ENCODE data around the gene ACBD4. TPM values are rescaled to one million over a fixed set of nuclear protein-coding genes. Genes with fewer than 3 reads are reported as not detected.
A peak's percentile ranks its signal among the peaks of the same experiment; 100 is the strongest.

The ACBD4 gene
- total and polyA plus RNA-seq, 2 of the 13 experiments (the other 11 are each of a cell fraction or from before 2014, with no cell fraction given), result 16.1 to 26.9 TPM

DNA sequence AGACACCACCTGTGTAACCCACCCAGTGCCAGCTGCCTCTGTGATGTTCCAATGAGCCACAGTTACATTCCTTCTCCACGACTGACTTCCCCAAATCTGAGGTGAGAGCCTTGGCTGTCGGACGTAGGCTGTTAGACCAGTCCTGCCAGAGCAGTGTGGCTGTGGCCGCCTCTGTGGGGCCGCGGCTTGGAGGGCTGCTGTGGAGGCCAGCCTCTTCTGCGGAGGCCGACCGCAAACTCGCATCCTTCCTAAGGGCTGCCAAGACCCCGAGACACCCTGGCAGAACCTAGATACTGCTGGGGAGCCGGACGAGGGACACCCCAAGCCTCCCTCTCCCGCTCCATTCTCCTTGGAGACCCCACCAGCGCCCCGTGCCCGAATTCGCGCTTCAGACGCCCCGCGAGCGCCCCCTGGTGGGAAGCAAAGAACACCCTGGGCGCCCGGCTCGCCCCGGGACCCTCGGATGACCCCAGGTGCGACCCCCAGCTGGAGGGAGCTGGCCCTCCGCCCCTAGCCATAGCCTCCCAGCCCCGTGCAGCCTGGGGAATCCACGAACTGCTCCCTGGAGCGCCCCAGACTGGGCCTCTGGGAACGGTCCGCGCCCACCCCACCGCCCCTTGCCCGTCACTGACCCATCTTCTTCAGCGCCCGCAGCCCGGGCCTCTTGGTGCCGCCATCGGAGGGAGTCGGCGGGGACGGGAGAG lies 3.7 kb upstream of the ACBD4 start (continued):
- TF ChIP-seq CEBPZ (IDR thresholded peaks at IDR 0.05; ENCODE audit: low read length) (no peak), NR2F2 (IDR thresholded peaks at IDR 0.05; ENCODE audit: borderline replicate concordance, low read depth) (no peak), RAD51 (IDR thresholded peaks at IDR 0.05; ENCODE audit: borderline replicate concordance) (no peak), NFRKB (IDR thresholded peaks at IDR 0.05) (no peak), ATF7-NPFF (CRISPR knock-in tag; IDR thresholded peaks at IDR 0.05; ENCODE audit: low read depth) (no peak), TAF1 (CRISPR knock-in tag; IDR thresholded peaks at IDR 0.05) (no peak), ZNF264 (CRISPR knock-in tag; IDR thresholded peaks at IDR 0.05) (no peak), ZSCAN25 (CRISPR knock-in tag; IDR thresholded peaks at IDR 0.05) (no peak; the same call in 1 of the 2 replicates), ATF7 (IDR thresholded peaks at IDR 0.05) (no peak), ATF7 (CRISPR knock-in tag; IDR thresholded peaks at IDR 0.05) (no peak), BRCA1 (CRISPR knock-in tag; IDR thresholded peaks at IDR 0.05) (no peak), KDM5A (IDR thresholded peaks at IDR 0.05; ENCODE audit: borderline replicate concordance, low read length) (peak; percentile 91), ZXDC (CRISPR knock-in tag; IDR thresholded peaks at IDR 0.05) (no peak), HCFC1 (IDR thresholded peaks at IDR 0.05; ENCODE audit: low read depth, low read length) (no peak), NCOR1 (IDR thresholded peaks at IDR 0.05; ENCODE audit: borderline replicate concordance, low read length) (no peak; the same call in 1 of the 2 replicates), FOXO4 (CRISPR knock-in tag; conservative IDR thresholded peaks at IDR 0.05) (no peak), ZKSCAN1 (IDR thresholded peaks at IDR 0.05; ENCODE audit: low read length) (no peak), ZNF3 (CRISPR knock-in tag; IDR thresholded peaks at IDR 0.05) (no peak), HNRNPH1 (optimal IDR thresholded peaks at IDR 0.05; ENCODE audit: low read depth, low read length) (no peak), ZNF430 (CRISPR knock-in tag; IDR thresholded peaks at IDR 0.05) (no peak; the same call in 1 of the 2 replicates), BORCS8-MEF2B (CRISPR knock-in tag; IDR thresholded peaks at IDR 0.05) (no peak; the same call in 1 of the 2 replicates)
- TF ChIP-seq, protein P1, sequence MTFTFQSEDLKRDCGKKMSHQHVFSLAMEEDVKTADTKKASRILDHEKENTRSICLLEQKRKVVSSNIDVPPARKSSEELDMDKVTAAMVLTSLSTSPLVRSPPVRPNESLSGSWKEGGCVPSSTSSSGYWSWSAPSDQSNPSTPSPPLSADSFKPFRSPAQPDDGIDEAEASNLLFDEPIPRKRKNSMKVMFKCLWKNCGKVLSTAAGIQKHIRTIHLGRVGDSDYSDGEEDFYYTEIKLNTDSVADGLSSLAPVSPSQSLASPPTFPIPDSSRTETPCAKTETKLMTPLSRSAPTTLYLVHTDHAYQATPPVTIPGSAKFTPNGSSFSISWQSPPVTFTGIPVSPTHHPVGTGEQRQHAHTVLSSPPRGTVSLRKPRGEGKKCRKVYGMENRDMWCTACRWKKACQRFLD (CRISPR knock-in tag; IDR thresholded peaks at IDR 0.05; ENCODE audit: borderline replicate concordance), result no peak
